Parathyroid adenoma (tissue), 2 donors: Measurements from ENCODE around the gene FOXC2.

Experiments
- H2AFZ ChIP-seq: fragments of 300-600 bp; sonication (generic); one replicate; pipeline ENCODE4 v1.7.0; 2017; ENCODE audit warnings: antibody characterized with exemption, mild to moderate bottlenecking
- H3K27ac ChIP-seq: fragments of 300-600 bp; sonication (generic); one replicate; pipeline ENCODE4 v1.7.0; 2017
- H3K27me3 ChIP-seq: fragments of 300-600 bp; sonication (generic); one replicate; pipeline ENCODE4 v1.7.0; 2017; ENCODE audit warnings: low read length; ENCODE audit not compliant: control insufficient read depth, insufficient read depth
- H3K36me3 ChIP-seq: fragments of 300-600 bp; sonication (generic); one replicate; pipeline ENCODE4 v1.7.0; 2017; ENCODE audit warnings: low read length; ENCODE audit not compliant: control insufficient read depth, insufficient read depth
- H3K4me1 ChIP-seq: fragments of 300-600 bp; sonication (generic); one replicate; pipeline ENCODE4 v1.7.0; 2017; ENCODE audit warnings: control low read depth
- H3K4me2 ChIP-seq: fragments of 300-600 bp; sonication (generic); one replicate; pipeline ENCODE4 v1.7.0; 2017; ENCODE audit warnings: low read length
- H3K4me3 ChIP-seq: fragments of 300-600 bp; sonication (generic); one replicate; pipeline ENCODE4 v1.7.0; 2017; ENCODE audit warnings: low read depth, low read length
- H3K79me2 ChIP-seq: fragments of 300-600 bp; sonication (generic); one replicate; pipeline ENCODE4 v1.7.0; 2017; ENCODE audit warnings: control low read depth
- H3K9ac ChIP-seq: fragments of 300-600 bp; sonication (generic); one replicate; pipeline ENCODE4 v1.7.0; 2017; ENCODE audit warnings: mild to moderate bottlenecking
- H3K9me3 ChIP-seq: fragments of 300-600 bp; sonication (generic); one replicate; pipeline ENCODE4 v1.7.0; 2017; ENCODE audit warnings: low read length; ENCODE audit not compliant: control insufficient read depth
- CTCF ChIP-seq: fragments of 300-600 bp; sonication (generic); IDR thresholded peaks from one replicate; pipeline ENCODE4 v1.7.0; 2017; ENCODE audit warnings: antibody characterized with exemption, mild to moderate bottlenecking
- donor health status: primary hyperparathyroidism.

The FOXC2 gene

DNA sequence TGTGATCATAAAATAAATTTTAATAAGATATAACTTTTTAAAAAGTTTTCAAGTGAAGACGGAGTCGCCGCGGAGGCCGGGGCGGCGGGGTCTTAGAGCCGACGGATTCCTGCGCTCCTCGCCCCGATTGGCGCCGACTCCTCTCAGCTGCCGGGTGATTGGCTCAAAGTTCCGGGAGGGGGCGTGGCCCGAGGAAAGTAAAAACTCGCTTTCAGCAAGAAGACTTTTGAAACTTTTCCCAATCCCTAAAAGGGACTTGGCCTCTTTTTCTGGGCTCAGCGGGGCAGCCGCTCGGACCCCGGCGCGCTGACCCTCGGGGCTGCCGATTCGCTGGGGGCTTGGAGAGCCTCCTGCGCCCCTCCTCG lies at the start of gene FOXC2:
Gene FOXC2, plus strand, starts transcription at position 229 of the 365 bp plus-strand sequence. CDS start 507 bp downstream, outside the sequence.
- no peak within 1 kb of the TSS for H3K4me2 ChIP-seq
- peaks cover 13% of the 10 kb centered on the region for H3K27me3 ChIP-seq
- no peaks in the 10 kb centered on the region for H3K9me3 ChIP-seq
- H2AFZ ChIP-seq: no peak within 1 kb of the TSS
- no peaks in the 10 kb centered on the region for H3K36me3 ChIP-seq
- H3K9ac ChIP-seq: no peak within 1 kb of the TSS
- H3K4me1 ChIP-seq: peaks cover 5% of the 10 kb centered on the region
- no peak for TF ChIP-seq CTCF
- H3K79me2 ChIP-seq: no peaks in the 10 kb centered on the region
- H3K27ac ChIP-seq: no peak within 1 kb of the TSS
- no peak within 1 kb of the TSS for H3K4me3 ChIP-seq

DNA sequence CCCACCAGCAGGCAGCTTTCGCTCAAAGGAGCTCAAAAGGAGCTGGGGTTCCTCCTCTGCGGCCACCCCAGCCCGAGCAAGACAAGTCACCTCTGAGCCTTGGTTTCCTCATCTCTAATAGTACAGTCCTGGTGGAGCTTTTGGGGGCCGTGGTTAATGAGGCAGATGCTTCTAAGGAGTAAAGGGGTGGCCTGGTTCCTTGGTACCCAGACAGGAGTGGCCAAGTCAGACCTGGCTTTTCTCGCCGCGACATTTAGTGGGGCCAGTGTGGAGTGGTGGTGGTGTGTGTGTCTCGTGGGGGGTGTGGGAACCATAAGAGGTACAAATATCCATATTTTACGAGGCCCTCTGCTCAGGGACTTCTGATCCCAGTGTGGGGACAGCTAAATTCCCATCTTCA lies 49.6 kb upstream of the FOXC2 start:
- Histone ChIP-seq H3K9ac (no peak overlapping the region), H3K79me2 (no peaks in the 10 kb centered on the region), H3K4me1 (no peaks in the 10 kb centered on the region), H3K27ac (no peak overlapping the region), H3K4me2 (no peak overlapping the region), H3K9me3 (no peaks in the 10 kb centered on the region), H3K36me3 (no peaks in the 10 kb centered on the region), H2AFZ (no peak overlapping the region), H3K4me3 (no peak overlapping the region), H3K27me3 (peaks cover 8% of the 10 kb centered on the region)
- no peak for TF ChIP-seq CTCF

- H3K27ac ChIP-seq: no peak overlapping the region
- H2AFZ ChIP-seq: no peak overlapping the region
- H3K9ac ChIP-seq: no peak overlapping the region
- no peaks in the 10 kb centered on the region for H3K4me1 ChIP-seq
- peaks cover 8% of the 10 kb centered on the region for H3K27me3 ChIP-seq
- H3K36me3 ChIP-seq: no peaks in the 10 kb centered on the region
- H3K79me2 ChIP-seq: no peaks in the 10 kb centered on the region
- no peaks in the 10 kb centered on the region for H3K9me3 ChIP-seq
- no peak overlapping the region for H3K4me3 ChIP-seq
- TF ChIP-seq CTCF: peak; percentile 50
- no peak overlapping the region for H3K4me2 ChIP-seq
These were observed 48.9 kb upstream of the FOXC2 start for GRCh38 chr16:86517652-86518258.

DNA sequence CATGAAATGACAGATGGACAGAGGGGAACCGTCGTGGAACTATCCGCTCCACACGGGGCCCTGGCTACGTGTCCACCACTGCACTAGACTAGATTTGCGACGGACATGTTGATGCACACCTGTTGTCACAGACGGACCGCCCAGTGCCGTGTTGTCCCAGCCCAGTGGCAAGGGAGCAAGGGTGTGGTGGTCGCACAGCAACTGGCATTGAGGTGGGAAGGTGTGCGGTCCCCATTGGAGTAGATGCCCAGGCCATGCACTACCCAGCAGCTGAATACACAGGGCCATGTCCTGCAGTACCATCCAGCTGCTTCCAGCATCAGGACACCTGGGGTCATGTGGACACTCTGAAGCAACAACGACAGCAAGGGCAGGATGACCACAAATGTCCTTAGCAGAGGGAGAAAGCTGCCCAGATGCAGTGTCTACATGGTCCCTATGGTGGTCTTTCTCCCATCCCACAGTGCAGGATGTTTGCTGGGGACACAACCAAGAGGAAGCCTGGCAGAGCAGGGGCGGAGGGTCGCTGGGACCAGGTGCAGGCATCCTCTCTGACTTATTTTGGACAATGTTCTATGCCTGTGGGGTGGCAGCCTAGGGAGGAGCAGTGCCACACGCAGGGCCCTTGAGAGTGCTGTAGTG lies 47.5 kb upstream of the FOXC2 start:
- Histone ChIP-seq H2AFZ (no peak overlapping the region), H3K36me3 (no peaks in the 10 kb centered on the region), H3K9me3 (no peaks in the 10 kb centered on the region), H3K27me3 (peaks cover 8% of the 10 kb centered on the region), H3K4me2 (no peak overlapping the region), H3K9ac (no peak overlapping the region), H3K79me2 (no peaks in the 10 kb centered on the region), H3K27ac (no peak overlapping the region), H3K4me3 (no peak overlapping the region), H3K4me1 (no peaks in the 10 kb centered on the region)
- TF ChIP-seq CTCF: no peak
